B cell (primary cell): Measurements from ENCODE around the gene GPR142. TPM values are rescaled to one million over a fixed set of nuclear protein-coding genes. Genes with fewer than 3 reads are reported as not detected.

ENCODE experiments used
- ATAC-seq: fragments of 200-7000 bp; cut with Tn5 transposase; one replicate; pipeline ENCODE4 v1.10.0; 2021; ENCODE audit warnings: low read depth, mild to moderate bottlenecking, moderate number of reproducible peaks, moderate library complexity
- CTCF ChIA-PET: fragments of 350-600 bp; sonication (Branson Sonifier 250); formaldehyde crosslinking; loops from one replicate; lab custom pipeline; 2021; ENCODE audit warnings: antibody characterized with exemption, inconsistent platforms; lab: Charles Lee
- POLR2A ChIA-PET: fragments of 350-600 bp; sonication (Branson Sonifier 250); formaldehyde crosslinking; loops from one replicate; lab custom pipeline; 2021; ENCODE audit warnings: antibody characterized with exemption; lab: Charles Lee
- DNase-seq: peaks from one replicate; pipeline ENCODE4 v3.0.0; 2013
- H2AFZ ChIP-seq: 2 replicates; pipeline ENCODE4 v1.6.1; 2012; ENCODE audit warnings: mild to moderate bottlenecking, low read depth, low read length; ENCODE audit not compliant: insufficient read depth, poor library complexity, severe bottlenecking
- H3K27ac ChIP-seq, 2 donors: 1 replicate in 1 of 2; 2 replicates in 1 of 2; pipeline ENCODE4 v1.5.1; 2012 to 2013; ENCODE audit warnings: low read length in 2 of 2, mild to moderate bottlenecking in 2 of 2, moderate library complexity in 1 of 2
- H3K27me3 ChIP-seq, 4 experiments: fragments of 200-600 bp in 1 of 4; sonication (generic) in 1 of 4; replicated peaks in 1 of 4; 1 replicate in 2 of 4; 2 replicates in 2 of 4; pipeline versions ENCODE4 v1.6.1 to v1.7.0; 2013 to 2016; ENCODE audit warnings: low read length in 3 of 4, mild to moderate bottlenecking in 2 of 4, mixed read lengths in 1 of 4, moderate library complexity in 1 of 4; ENCODE audit not compliant: insufficient read depth in 4 of 4, control insufficient read depth in 3 of 4; ENCODE audit errors: control extremely low read depth in 1 of 4
- H3K36me3 ChIP-seq, 2 experiments: replicated peaks in 1 of 2; 1 replicate in 1 of 2; 2 replicates in 1 of 2; pipeline versions ENCODE4 v1.6.1 to v1.7.1; 2013; ENCODE audit warnings: low read length in 1 of 2; ENCODE audit not compliant: insufficient read depth in 2 of 2, control insufficient read depth in 1 of 2; ENCODE audit errors: control extremely low read depth in 1 of 2, extremely low read depth in 1 of 2
- H3K4me1 ChIP-seq, 2 donors: fragments of 200-600 bp in 1 of 2; sonication (generic) in 1 of 2; 1 replicate in 1 of 2; 2 replicates in 1 of 2; pipeline versions ENCODE4 v1.5.1 to v1.6.1; 2013 to 2017; ENCODE audit warnings: low read length in 2 of 2; ENCODE audit not compliant: control insufficient read depth in 2 of 2, insufficient read depth in 2 of 2
- H3K4me2 ChIP-seq: replicated peaks from 2 replicates; pipeline ENCODE3; 2012; ENCODE audit warnings: mild to moderate bottlenecking, low read depth, low read length; ENCODE audit not compliant: poor library complexity, severe bottlenecking
- H3K4me3 ChIP-seq, 5 experiments: fragments of 200-600 bp in 1 of 5; sonication (generic) in 1 of 5; 1 replicate in 3 of 5; 2 replicates in 2 of 5; pipeline versions ENCODE4 v1.5.1 to v1.7.0; 2011 to 2016; ENCODE audit warnings: low read length in 4 of 5, mild to moderate bottlenecking in 4 of 5, low read depth in 2 of 5, control low read depth in 1 of 5, moderate library complexity in 1 of 5; ENCODE audit not compliant: insufficient read depth in 1 of 5; ENCODE audit errors: control extremely low read depth in 1 of 5, extremely low read depth in 1 of 5
- H3K79me2 ChIP-seq: fragments of 200-600 bp; sonication (generic); one replicate; pipeline ENCODE4 v1.6.0; 2016; ENCODE audit warnings: low read length; ENCODE audit not compliant: control insufficient read depth, insufficient read depth
- H3K9ac ChIP-seq: fragments of 200-600 bp; sonication (generic); 2 replicates; pipeline ENCODE4 v1.6.1; 2017; ENCODE audit warnings: mild to moderate bottlenecking, low read length, moderate library complexity
- H3K9me3 ChIP-seq, 3 donors: one replicate each; pipeline versions ENCODE4 v1.6.1 to v1.7.1; 2013; ENCODE audit warnings: low read length in 2 of 3; ENCODE audit not compliant: control insufficient read depth in 2 of 3, insufficient read depth in 1 of 3; ENCODE audit errors: control extremely low read depth in 1 of 3
- H4K20me1 ChIP-seq: 2 replicates; pipeline ENCODE4 v1.6.0; 2012; ENCODE audit warnings: mild to moderate bottlenecking, low read length; ENCODE audit not compliant: insufficient read depth, control insufficient read depth, poor library complexity, severe bottlenecking
- H3K27ac Mint-ChIP-seq: one replicate; pipeline ENCODE4 v1.8.0; 2021; ENCODE audit warnings: mixed read lengths
- H3K27me3 Mint-ChIP-seq: one replicate; pipeline ENCODE4 v1.8.0; 2021; ENCODE audit warnings: mixed read lengths
- H3K4me1 Mint-ChIP-seq: one replicate; pipeline ENCODE4 v1.8.0; 2021; ENCODE audit warnings: mixed read lengths
- H3K4me3 Mint-ChIP-seq: one replicate; pipeline ENCODE4 v1.8.0; 2021; ENCODE audit warnings: mixed read lengths
- H3K9me3 Mint-ChIP-seq: one replicate; pipeline ENCODE4 v1.8.0; 2022; ENCODE audit warnings: mixed read lengths; ENCODE audit not compliant: insufficient read depth
- EZH2 ChIP-seq: IDR thresholded peaks from 2 replicates; pipeline ENCODE4 v1.6.1; 2012; ENCODE audit warnings: borderline replicate concordance, low read depth, mild to moderate bottlenecking, moderate library complexity, low read length; ENCODE audit not compliant: insufficient read depth, poor library complexity, severe bottlenecking
- WGBS: methylation state at CpG from one replicate; pipeline ENCODE4 v1.1.5; 2013; ENCODE audit warnings: missing lambda C conversion rate; ENCODE audit not compliant: insufficient coverage; 5-methylcytosine and 5-hydroxymethylcytosine counted together
- intact Hi-C: fragments of 100-400 bp; cut with micrococcal nuclease; formaldehyde crosslinking; loops from one replicate; pipeline ENCODE4 v1.10.0; 2022
- polyA plus RNA-seq: library from polyadenylated mRNA; depleted of rRNA; stranded (reverse); fragments of >200 nt; gene quantifications from 2 replicates; pipeline ENCODE4 v1.2.3, GENCODE V29; 2012
- total RNA-seq, 2 donors: library from RNA; stranded (reverse); fragments of 120-200 nt in 1 of 2; gene quantifications; 1 replicate in 1 of 2; 2 replicates in 1 of 2; pipeline versions ENCODE4 v1.2.3 to v1.2.4, GENCODE V29; 2013 to 2022
- TF ChIP-seq, protein P1 (sequence below): fragments of 200-600 bp; IDR thresholded peaks from one replicate; pipeline ENCODE4 v1.8.0; 2022; ENCODE audit warnings: antibody characterized with exemption, mild to moderate bottlenecking

Gene GPR142
- total and polyA plus RNA-seq, 2 donors (not counting 1 experiment from before 2014, with no cell fraction given) = not detected

DNA sequence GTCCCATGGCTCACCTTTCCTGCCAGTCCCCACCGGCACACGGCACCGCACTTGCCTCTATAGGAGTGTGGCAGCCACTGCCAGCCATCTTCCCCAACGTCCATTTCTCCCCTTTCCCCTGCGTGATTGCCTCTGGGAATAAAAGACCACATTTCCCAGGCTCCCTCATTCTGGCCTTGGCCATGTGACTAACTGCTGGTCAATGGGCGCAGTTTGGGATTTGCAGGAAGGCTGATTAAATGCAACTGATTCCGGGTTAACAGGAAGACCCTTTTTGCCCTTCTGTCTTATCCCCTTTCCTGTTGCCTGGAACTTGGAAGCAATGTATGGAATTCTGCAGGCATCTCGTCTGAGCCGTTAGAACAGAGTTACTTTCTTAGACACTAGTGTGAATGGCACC lies 8.6 kb upstream of the GPR142 start:
- no peak overlapping the region for H3K9ac ChIP-seq
- intact Hi-C loops = no loop called here
- ChIA-PET CTCF (interaction anchor here (3.8 kb wide), 1 partner anchor 10 kb away, joined by 20 read pairs; the partner anchor contains the start of gene GPR142), POLR2A (no interaction called here)
- H3K9me3 ChIP-seq = no peaks in the 10 kb centered on the region
- Mint-ChIP-seq H3K27ac (no peak overlapping the region), H3K9me3 (no peaks in the 10 kb centered on the region), H3K27me3 (peaks cover 50% of the 10 kb centered on the region), H3K4me3 (no peak overlapping the region), H3K4me1 (peaks cover 5% of the 10 kb centered on the region)
- no peak for TF ChIP-seq EZH2
- H3K4me1 ChIP-seq = peaks cover 0 to 7% of the 10 kb centered on the region in 2 donors
- 95% methylated on average over 5 of the region's 9 CpGs for WGBS
- no peaks in the 10 kb centered on the region for H4K20me1 ChIP-seq
- H3K36me3 ChIP-seq = no peaks in the 10 kb centered on the region
- H2AFZ ChIP-seq = no peak overlapping the region
- no peaks in the 10 kb centered on the region for H3K79me2 ChIP-seq
- no peak overlapping the region for H3K4me3 ChIP-seq
- no peak for DNase-seq
- ATAC-seq = no peak
- H3K27me3 ChIP-seq = peaks cover 0 to 62% (median 13%) of the 10 kb centered on the region in 4 experiments
- H3K27ac ChIP-seq = no peak overlapping the region
- H3K4me2 ChIP-seq = no peak overlapping the region

DNA sequence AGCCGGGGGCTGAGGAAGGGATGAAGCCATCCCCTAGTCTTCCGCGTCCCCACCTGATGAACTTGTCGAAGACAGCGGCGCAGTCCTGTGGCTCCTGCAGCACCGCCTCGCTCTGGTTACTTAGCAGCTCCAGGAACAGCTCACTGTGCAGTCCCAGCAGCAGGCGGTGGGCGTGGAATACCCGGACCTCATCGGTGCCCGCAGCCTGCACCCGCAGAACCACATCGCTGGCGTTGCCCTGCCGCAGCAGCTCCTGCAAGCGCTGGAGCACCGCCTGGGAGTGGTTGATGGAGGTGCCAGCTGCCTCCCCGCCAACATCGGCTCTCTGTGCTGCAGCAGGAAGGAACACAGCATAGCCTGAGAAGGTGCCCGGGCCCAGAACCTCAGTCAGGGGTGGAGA lies 7.4 kb upstream of the GPR142 start:
- ATAC-seq = no peak
- WGBS = 95% methylated on average over 22 of the region's 22 CpGs
- H3K4me1 ChIP-seq = peaks cover 0 to 7% of the 10 kb centered on the region in 2 donors
- H4K20me1 ChIP-seq = no peaks in the 10 kb centered on the region
- intact Hi-C loops = no loop called here
- no peak for DNase-seq
- POLR2A ChIA-PET = no interaction called here
- no peak overlapping the region for H3K27ac Mint-ChIP-seq
- H2AFZ ChIP-seq = no peak overlapping the region
- no peak overlapping the region for H3K4me3 ChIP-seq
- H3K27me3 Mint-ChIP-seq = peaks cover 43% of the 10 kb centered on the region
- no peaks in the 10 kb centered on the region for H3K9me3 ChIP-seq
- no peaks in the 10 kb centered on the region for H3K79me2 ChIP-seq
- TF ChIP-seq, protein P1, sequence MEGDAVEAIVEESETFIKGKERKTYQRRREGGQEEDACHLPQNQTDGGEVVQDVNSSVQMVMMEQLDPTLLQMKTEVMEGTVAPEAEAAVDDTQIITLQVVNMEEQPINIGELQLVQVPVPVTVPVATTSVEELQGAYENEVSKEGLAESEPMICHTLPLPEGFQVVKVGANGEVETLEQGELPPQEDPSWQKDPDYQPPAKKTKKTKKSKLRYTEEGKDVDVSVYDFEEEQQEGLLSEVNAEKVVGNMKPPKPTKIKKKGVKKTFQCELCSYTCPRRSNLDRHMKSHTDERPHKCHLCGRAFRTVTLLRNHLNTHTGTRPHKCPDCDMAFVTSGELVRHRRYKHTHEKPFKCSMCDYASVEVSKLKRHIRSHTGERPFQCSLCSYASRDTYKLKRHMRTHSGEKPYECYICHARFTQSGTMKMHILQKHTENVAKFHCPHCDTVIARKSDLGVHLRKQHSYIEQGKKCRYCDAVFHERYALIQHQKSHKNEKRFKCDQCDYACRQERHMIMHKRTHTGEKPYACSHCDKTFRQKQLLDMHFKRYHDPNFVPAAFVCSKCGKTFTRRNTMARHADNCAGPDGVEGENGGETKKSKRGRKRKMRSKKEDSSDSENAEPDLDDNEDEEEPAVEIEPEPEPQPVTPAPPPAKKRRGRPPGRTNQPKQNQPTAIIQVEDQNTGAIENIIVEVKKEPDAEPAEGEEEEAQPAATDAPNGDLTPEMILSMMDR = no peak
- no peak for TF ChIP-seq EZH2
- CTCF ChIA-PET = interaction anchor here (0.8 to 3.8 kb wide), 5 partner anchors 8 to 154 kb away, joined by 3 to 20 read pairs (median 3); partner anchors contain the start of gene GPR142
- no peaks in the 10 kb centered on the region for H3K9me3 Mint-ChIP-seq
- H3K4me3 Mint-ChIP-seq = no peak overlapping the region
- H3K9ac ChIP-seq = no peak overlapping the region
- H3K4me1 Mint-ChIP-seq = peaks cover 2% of the 10 kb centered on the region
- peaks cover 0 to 50% (median 10%) of the 10 kb centered on the region in 4 experiments for H3K27me3 ChIP-seq
- H3K36me3 ChIP-seq = no peaks in the 10 kb centered on the region
- H3K27ac ChIP-seq = no peak overlapping the region
- H3K4me2 ChIP-seq = no peak overlapping the region
